PC-9 (cell line): ENCODE results near the gene LPAR1. TPM values are rescaled to one million over a fixed set of nuclear protein-coding genes. Genes with fewer than 3 reads are reported as not detected.

Source experiments
- BruUV-seq: library from RNA; stranded (reverse); fragments of 400-500 nt; replicated peaks from 2 replicates; lab custom pipeline; 2021; lab: Mats Ljungman, UMichigan
- CTCF ChIA-PET: fragments of 300-600 bp; sonication (Branson Sonifier 250); formaldehyde crosslinking; loops from one replicate; lab custom pipeline; 2022; ENCODE audit warnings: antibody characterized with exemption; lab: Charles Lee
- POLR2A ChIA-PET: fragments of 300-600 bp; sonication (Branson Sonifier 250); formaldehyde crosslinking; loops from one replicate; lab custom pipeline; 2022; ENCODE audit warnings: antibody characterized with exemption; ENCODE audit not compliant: unreplicated experiment; lab: Charles Lee
- DNase-seq, 2 experiments: peaks; one replicate each; pipeline versions ENCODE4 v3.0.0 to v3.0.0-alpha.2; 2015 to 2022; ENCODE audit warnings: mixed read lengths in 1 of 2
- H2AFZ ChIP-seq: fragments of 200-600 bp; sonication (generic); 2 replicates; pipeline ENCODE4 v1.8.1; 2017; ENCODE audit warnings: antibody characterized with exemption
- H3F3A ChIP-seq: fragments of 200-600 bp; sonication (generic); 2 replicates; pipeline ENCODE4 v1.8.1; 2017; ENCODE audit warnings: antibody characterized with exemption, mild to moderate bottlenecking, low read depth; ENCODE audit not compliant: insufficient read depth
- H3K27ac ChIP-seq: fragments of 200-600 bp; sonication (generic); 2 replicates; pipeline ENCODE4 v1.6.1; 2016; ENCODE audit warnings: mixed run types
- H3K27me3 ChIP-seq: fragments of 200-600 bp; sonication (generic); 2 replicates; pipeline ENCODE4 v1.6.1; 2016; ENCODE audit warnings: low read depth, mixed run types; ENCODE audit not compliant: insufficient read depth
- H3K36me3 ChIP-seq: fragments of 200-600 bp; sonication (generic); 2 replicates; pipeline ENCODE4 v1.6.1; 2016; ENCODE audit warnings: low read depth, mixed run types
- H3K4me1 ChIP-seq: fragments of 200-600 bp; sonication (generic); replicated peaks from 2 replicates; pipeline ENCODE4 v1.6.1; 2016; ENCODE audit warnings: mixed run types; ENCODE audit not compliant: insufficient read depth
- H3K4me2 ChIP-seq: fragments of 200-600 bp; sonication (generic); 2 replicates; pipeline ENCODE4 v1.6.1; 2017; ENCODE audit warnings: mixed run types
- H3K4me3 ChIP-seq: fragments of 200-600 bp; sonication (generic); 2 replicates; pipeline ENCODE4 v1.6.1; 2016; ENCODE audit warnings: mixed run types
- H3K79me2 ChIP-seq: fragments of 200-600 bp; sonication (generic); 2 replicates; pipeline ENCODE4 v1.6.1; 2017; ENCODE audit warnings: low read depth, mixed run types
- H3K9me2 ChIP-seq: fragments of 200-600 bp; sonication (generic); 2 replicates; pipeline ENCODE4 v1.8.1; 2017; ENCODE audit warnings: mild to moderate bottlenecking; ENCODE audit not compliant: insufficient read depth
- H3K9me3 ChIP-seq: fragments of 200-600 bp; sonication (generic); 2 replicates; pipeline ENCODE4 v1.8.1; 2016; ENCODE audit warnings: low read depth; ENCODE audit not compliant: insufficient read depth
- H4K20me1 ChIP-seq: fragments of 200-600 bp; sonication (generic); 2 replicates; pipeline ENCODE4 v1.8.1; 2017; ENCODE audit not compliant: insufficient read depth
- EZH2 ChIP-seq: fragments of 200-600 bp; sonication (generic); IDR thresholded peaks from 2 replicates; pipeline ENCODE4 v1.8.0; 2017; ENCODE audit warnings: antibody characterized with exemption, low read depth
- intact Hi-C: fragments of 100-400 bp; cut with micrococcal nuclease; formaldehyde crosslinking; loops from one replicate; pipeline ENCODE4 v1.10.0; 2022; ENCODE audit not compliant: unreplicated experiment
- total RNA-seq: library from RNA; stranded (reverse); gene quantifications from 2 replicates; pipeline ENCODE4 v1.2.3, GENCODE V29; 2021
- TF ChIP-seq, protein P1 (sequence below): fragments of 200-600 bp; sonication (generic); conservative IDR thresholded peaks from 2 replicates; pipeline ENCODE4 v1.6.1; 2017; ENCODE audit warnings: mixed run types, antibody characterized with exemption, mild to moderate bottlenecking, moderate library complexity

Gene LPAR1
- total RNA-seq, 1 experiment from 2014 or later = 11.8 TPM

DNA sequence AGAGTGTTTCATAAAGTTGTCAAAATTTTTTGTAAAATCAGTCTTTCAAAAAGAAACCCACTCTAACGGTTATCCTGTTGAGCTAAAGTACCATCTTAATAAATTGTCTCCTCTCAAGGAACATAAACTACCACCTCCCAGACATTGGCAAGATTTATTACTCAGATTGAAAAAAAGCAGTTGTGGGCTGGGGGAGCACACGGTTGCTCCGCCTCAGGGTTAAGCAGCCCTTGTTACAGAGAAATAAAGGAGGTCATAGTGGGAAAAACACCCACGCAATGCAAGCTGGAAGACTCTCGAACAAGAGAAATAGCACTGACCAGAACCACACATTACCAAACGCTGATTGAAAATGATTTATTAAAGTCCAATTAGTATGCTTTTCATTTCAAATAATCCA lies 165.3 kb downstream of the LPAR1 start:
- Histone ChIP-seq H3K79me2 (no peaks in the 10 kb centered on the region), H3K9me3 (peaks cover 6% of the 10 kb centered on the region; the same call in 1 of the 2 replicates), H3K27ac (no peak overlapping the region), H3K36me3 (no peaks in the 10 kb centered on the region; the same call in 1 of the 2 replicates), H3K9me2 (no peaks in the 10 kb centered on the region), H3K4me2 (no peak overlapping the region), H4K20me1 (no peaks in the 10 kb centered on the region), H3K4me1 (no peaks in the 10 kb centered on the region), H3K4me3 (no peak overlapping the region), H3K27me3 (no peaks in the 10 kb centered on the region), H3F3A (no peaks in the 10 kb centered on the region), H2AFZ (no peak overlapping the region)
- ChIA-PET POLR2A (no interaction called here), CTCF (interaction anchor here (0.6 kb wide), 1 partner anchor 188 kb away, joined by 3 read pairs; no protein-coding TSS in a partner anchor)
- intact Hi-C loops = no loop called here
- no peak for DNase-seq
- TF ChIP-seq EZH2 = no peak
- TF ChIP-seq, protein P1, sequence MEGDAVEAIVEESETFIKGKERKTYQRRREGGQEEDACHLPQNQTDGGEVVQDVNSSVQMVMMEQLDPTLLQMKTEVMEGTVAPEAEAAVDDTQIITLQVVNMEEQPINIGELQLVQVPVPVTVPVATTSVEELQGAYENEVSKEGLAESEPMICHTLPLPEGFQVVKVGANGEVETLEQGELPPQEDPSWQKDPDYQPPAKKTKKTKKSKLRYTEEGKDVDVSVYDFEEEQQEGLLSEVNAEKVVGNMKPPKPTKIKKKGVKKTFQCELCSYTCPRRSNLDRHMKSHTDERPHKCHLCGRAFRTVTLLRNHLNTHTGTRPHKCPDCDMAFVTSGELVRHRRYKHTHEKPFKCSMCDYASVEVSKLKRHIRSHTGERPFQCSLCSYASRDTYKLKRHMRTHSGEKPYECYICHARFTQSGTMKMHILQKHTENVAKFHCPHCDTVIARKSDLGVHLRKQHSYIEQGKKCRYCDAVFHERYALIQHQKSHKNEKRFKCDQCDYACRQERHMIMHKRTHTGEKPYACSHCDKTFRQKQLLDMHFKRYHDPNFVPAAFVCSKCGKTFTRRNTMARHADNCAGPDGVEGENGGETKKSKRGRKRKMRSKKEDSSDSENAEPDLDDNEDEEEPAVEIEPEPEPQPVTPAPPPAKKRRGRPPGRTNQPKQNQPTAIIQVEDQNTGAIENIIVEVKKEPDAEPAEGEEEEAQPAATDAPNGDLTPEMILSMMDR = no peak
- no TSS peak for BruUV-seq

DNA sequence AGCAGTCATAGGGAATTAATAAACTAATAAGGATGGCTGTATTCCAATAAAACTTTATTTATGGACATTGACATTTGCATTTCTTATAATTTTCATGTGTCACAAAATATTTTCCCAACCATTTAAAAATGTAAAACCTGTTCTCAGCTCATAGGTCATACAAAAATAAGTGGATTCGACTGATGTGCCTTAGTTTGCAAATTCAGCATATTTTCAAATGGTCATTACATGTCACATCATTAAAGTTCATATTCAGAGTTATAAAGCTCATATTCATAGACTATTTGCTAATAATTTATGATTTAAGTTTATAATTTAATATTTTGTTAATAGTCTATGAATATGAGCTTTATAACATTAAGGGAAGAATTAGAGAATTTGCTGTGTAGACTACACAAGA lies 166.5 kb downstream of the LPAR1 start:
- Histone ChIP-seq H3F3A (no peaks in the 10 kb centered on the region), H3K4me2 (no peak overlapping the region), H3K9me3 (peaks cover 6% of the 10 kb centered on the region; the same call in 1 of the 2 replicates), H3K79me2 (no peaks in the 10 kb centered on the region), H3K9me2 (no peaks in the 10 kb centered on the region), H3K36me3 (no peaks in the 10 kb centered on the region; the same call in 1 of the 2 replicates), H4K20me1 (no peaks in the 10 kb centered on the region), H3K27ac (no peak overlapping the region), H3K4me1 (no peaks in the 10 kb centered on the region), H3K4me3 (no peak overlapping the region), H2AFZ (no peak overlapping the region), H3K27me3 (no peaks in the 10 kb centered on the region)
- no peak for DNase-seq
- intact Hi-C loops = no loop called here
- POLR2A ChIA-PET = no interaction called here
- BruUV-seq = no TSS peak
- no peak for TF ChIP-seq EZH2
- TF ChIP-seq, protein P1 = no peak
- CTCF ChIA-PET = no interaction called here

DNA sequence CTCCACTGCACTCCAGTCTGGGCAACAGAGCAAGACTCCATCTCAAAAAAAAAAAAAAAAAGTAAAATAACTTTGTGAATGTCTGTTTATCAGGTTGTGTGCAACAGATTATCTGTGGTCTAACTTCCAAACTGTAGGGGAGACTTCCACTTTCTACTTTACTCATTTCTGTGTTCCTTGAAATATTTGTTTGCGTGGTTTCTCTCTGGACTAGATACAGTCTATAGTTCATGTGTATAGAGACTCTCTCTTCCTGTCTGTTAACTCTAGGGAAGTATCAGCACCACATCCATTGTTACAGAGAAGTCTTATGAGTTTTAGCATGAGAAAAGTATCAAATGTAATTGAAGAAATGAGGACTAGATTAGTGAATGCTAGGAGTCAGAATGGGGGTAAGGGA lies 168.3 kb downstream of the LPAR1 start:
- Histone ChIP-seq H3K79me2 (no peaks in the 10 kb centered on the region), H3K9me3 (peaks cover 6% of the 10 kb centered on the region; the same call in 1 of the 2 replicates), H3K36me3 (no peaks in the 10 kb centered on the region; the same call in 1 of the 2 replicates), H4K20me1 (no peaks in the 10 kb centered on the region), H3F3A (no peaks in the 10 kb centered on the region), H3K4me2 (no peak overlapping the region), H3K4me3 (no peak overlapping the region), H3K4me1 (no peaks in the 10 kb centered on the region), H3K27me3 (no peaks in the 10 kb centered on the region), H2AFZ (no peak overlapping the region), H3K9me2 (no peaks in the 10 kb centered on the region), H3K27ac (no peak overlapping the region)
- TF ChIP-seq, protein P1 = no peak
- no peak for TF ChIP-seq EZH2
- DNase-seq = no peak
- ChIA-PET CTCF (no interaction called here), POLR2A (no interaction called here)
- intact Hi-C loops = no loop called here
- no TSS peak for BruUV-seq
